H1 (cell line): ENCODE measurements around the gene MOV10L1. TPM values are rescaled to one million over a fixed set of nuclear protein-coding genes. Genes with fewer than 3 reads are reported as not detected.

Experiments
- CTCF ChIA-PET: fragments of 300-600 bp; sonication (Branson Sonifier 250); formaldehyde crosslinking; loops from one replicate; lab custom pipeline; 2021; ENCODE audit not compliant: partially characterized antibody; lab: Charles Lee
- POLR2A ChIA-PET: fragments of 300-600 bp; sonication (Branson Sonifier 250); formaldehyde crosslinking; loops from one replicate; lab custom pipeline; 2021; ENCODE audit warnings: inconsistent platforms; ENCODE audit not compliant: partially characterized antibody; lab: Charles Lee
- DNase-seq, 2 experiments: peaks; one replicate each; pipeline versions ENCODE4 v3.0.0 to v3.0.0-alpha.2; 2010 to 2022; ENCODE audit warnings: low spot score in 2 of 2, low read depth in 1 of 2, mixed read lengths in 1 of 2
- FAIRE-seq: peaks from 2 replicates; lab custom pipeline; 2011; peaks lifted over from hg19 to GRCh38; lab: Jason Lieb, UNC
- H2AFZ ChIP-seq: 2 replicates; pipeline ENCODE4 v1.8.1; 2012; ENCODE audit warnings: low read length, inconsistent platforms
- H2AK5ac ChIP-seq: 2 replicates; pipeline ENCODE4 v1.6.1; 2013; ENCODE audit warnings: low read depth, low read length
- H2BK120ac ChIP-seq: replicated peaks from 2 replicates; pipeline ENCODE3; 2013; ENCODE audit warnings: low read depth, low read length, inconsistent platforms
- H2BK12ac ChIP-seq: 2 replicates; pipeline ENCODE4 v1.6.1; 2013; ENCODE audit warnings: low read depth, low read length
- H2BK15ac ChIP-seq: 2 replicates; pipeline ENCODE4 v1.6.1; 2013; ENCODE audit warnings: low read length
- H2BK20ac ChIP-seq: 2 replicates; pipeline ENCODE4 v1.6.1; 2013; ENCODE audit warnings: low read length
- H2BK5ac ChIP-seq: 2 replicates; pipeline ENCODE4 v1.6.1; 2013; ENCODE audit warnings: low read depth, low read length
- H3K14ac ChIP-seq: 2 replicates; pipeline ENCODE4 v1.6.1; 2013; ENCODE audit warnings: inconsistent platforms; ENCODE audit not compliant: insufficient read length
- H3K18ac ChIP-seq: 2 replicates; pipeline ENCODE4 v1.6.1; 2013; ENCODE audit warnings: low read length; ENCODE audit errors: extremely low read depth
- H3K23ac ChIP-seq: 2 replicates; pipeline ENCODE4 v1.6.1; 2013; ENCODE audit warnings: inconsistent platforms; ENCODE audit not compliant: insufficient read length
- H3K23me2 ChIP-seq: 2 replicates; pipeline ENCODE4 v1.6.1; 2013; ENCODE audit warnings: low read depth, low read length
- H3K27ac ChIP-seq: 2 replicates; pipeline ENCODE4 v1.6.1; 2011; ENCODE audit warnings: low read depth, low read length, inconsistent platforms
- H3K27me3 ChIP-seq, 4 experiments: replicated peaks in 1 of 4; 1 replicate in 1 of 4; 2 replicates in 3 of 4; pipeline versions ENCODE4 v1.6.1 to v1.8.1; 2011 to 2013; ENCODE audit warnings: low read length in 3 of 4, mild to moderate bottlenecking in 3 of 4, inconsistent platforms in 2 of 4, mixed read lengths in 2 of 4, moderate library complexity in 1 of 4; ENCODE audit not compliant: control insufficient read depth in 3 of 4, insufficient read depth in 3 of 4; ENCODE audit errors: extremely low read depth in 1 of 4
- H3K36me3 ChIP-seq, 4 experiments: 2 replicates each; pipeline versions ENCODE4 v1.6.1 to v1.8.1; 2011 to 2013; ENCODE audit warnings: mild to moderate bottlenecking in 4 of 4, low read length in 3 of 4, moderate library complexity in 2 of 4, control low read depth in 1 of 4, inconsistent platforms in 1 of 4; ENCODE audit not compliant: insufficient read depth in 4 of 4, control insufficient read depth in 2 of 4
- H3K4ac ChIP-seq: replicated peaks from 2 replicates; pipeline ENCODE3; 2013; ENCODE audit warnings: low read length, low read depth, mixed read lengths, inconsistent platforms; ENCODE audit not compliant: insufficient read length
- H3K4me1 ChIP-seq, 4 experiments: replicated peaks in 1 of 4; 1 replicate in 1 of 4; 2 replicates in 3 of 4; pipeline versions ENCODE4 v1.6.1 to v1.8.1; 2011 to 2013; ENCODE audit warnings: low read length in 3 of 4, inconsistent platforms in 2 of 4, mixed read lengths in 1 of 4; ENCODE audit not compliant: insufficient read depth in 4 of 4, control insufficient read depth in 3 of 4
- H3K4me2 ChIP-seq, 2 experiments: 2 replicates each; pipeline versions ENCODE4 v1.6.1 to v1.8.1; 2011 to 2013; ENCODE audit warnings: low read depth in 2 of 2, low read length in 2 of 2, control low read depth in 1 of 2, inconsistent platforms in 1 of 2, mild to moderate bottlenecking in 1 of 2; ENCODE audit not compliant: insufficient read depth in 1 of 2
- H3K4me3 ChIP-seq, 4 experiments: fragments of 200-600, 300-600 bp in 1 of 4; sonication (generic), shearing (Covaris generic), sonication (Bioruptor Twin) in 1 of 4; 2 replicates each; pipeline versions ENCODE4 v1.5.1 to v1.8.1; 2011 to 2016; ENCODE audit warnings: low read length in 4 of 4, low read depth in 3 of 4, control low read depth in 2 of 4, inconsistent platforms in 2 of 4, mild to moderate bottlenecking in 2 of 4, mixed read lengths in 1 of 4, moderate library complexity in 1 of 4; ENCODE audit not compliant: insufficient read depth in 2 of 4; ENCODE audit errors: extremely low read depth in 1 of 4
- H3K56ac ChIP-seq: replicated peaks from 2 replicates; pipeline ENCODE3; 2013; ENCODE audit warnings: low read depth, mild to moderate bottlenecking, mixed read lengths, low read length, inconsistent platforms; ENCODE audit not compliant: insufficient read length
- H3K79me1 ChIP-seq: 2 replicates; pipeline ENCODE4 v1.6.1; 2013; ENCODE audit warnings: low read depth, low read length, control low read depth
- H3K79me2 ChIP-seq, 2 experiments: 2 replicates each; pipeline versions ENCODE4 v1.6.1 to v1.8.1; 2012 to 2013; ENCODE audit warnings: low read length in 2 of 2, mild to moderate bottlenecking in 2 of 2, inconsistent platforms in 1 of 2; ENCODE audit not compliant: insufficient read depth in 2 of 2, control insufficient read depth in 1 of 2
- H3K9ac ChIP-seq, 4 experiments: replicated peaks in 1 of 4; 1 replicate in 1 of 4; 2 replicates in 3 of 4; pipeline versions ENCODE4 v1.6.1 to v1.8.1; 2011 to 2013; ENCODE audit warnings: low read depth in 3 of 4, low read length in 3 of 4, control low read depth in 2 of 4, mild to moderate bottlenecking in 2 of 4, moderate library complexity in 2 of 4, inconsistent platforms in 1 of 4; ENCODE audit errors: extremely low read depth in 1 of 4
- H3K9me3 ChIP-seq, 2 experiments: 2 replicates each; pipeline versions ENCODE4 v1.6.1 to v1.8.1; 2012 to 2013; ENCODE audit warnings: mild to moderate bottlenecking in 2 of 2, moderate library complexity in 2 of 2, control low read depth in 1 of 2, inconsistent platforms in 1 of 2, low read depth in 1 of 2, low read length in 1 of 2, mixed read lengths in 1 of 2; ENCODE audit not compliant: insufficient read depth in 2 of 2
- H4K20me1 ChIP-seq, 2 experiments: replicated peaks in 1 of 2; 2 replicates each; pipeline versions ENCODE3 to v1.8.1; 2011 to 2013; ENCODE audit warnings: inconsistent platforms in 2 of 2, low read length in 2 of 2, mild to moderate bottlenecking in 1 of 2; ENCODE audit not compliant: insufficient read depth in 2 of 2, control insufficient read depth in 1 of 2
- H4K5ac ChIP-seq: 2 replicates; pipeline ENCODE4 v1.6.1; 2013; ENCODE audit warnings: low read length, low read depth, mixed read lengths, inconsistent platforms; ENCODE audit not compliant: insufficient read length
- H4K8ac ChIP-seq: 2 replicates; pipeline ENCODE4 v1.8.0; 2013; ENCODE audit warnings: mild to moderate bottlenecking, moderate library complexity, low read length, inconsistent platforms; ENCODE audit not compliant: insufficient read depth; ENCODE audit errors: extremely low read depth
- H4K91ac ChIP-seq: replicated peaks from 2 replicates; pipeline ENCODE3; 2013; ENCODE audit warnings: low read length, mixed read lengths, inconsistent platforms; ENCODE audit not compliant: insufficient read length
- ATF2 ChIP-seq: IDR thresholded peaks from 2 replicates; pipeline ENCODE4 v1.6.1; 2012; ENCODE audit warnings: low read length, inconsistent platforms
- BCL11A ChIP-seq, 2 experiments: IDR thresholded peaks; one replicate each; pipeline ENCODE4 v1.6.1; 2011; ENCODE audit warnings: low read depth in 2 of 2, low read length in 2 of 2, mild to moderate bottlenecking in 2 of 2
- CBX8 ChIP-seq: fragments of 300-800, 300-1000 bp; sonication (generic); IDR thresholded peaks from 2 replicates; pipeline ENCODE4 v1.7.1; 2016; ENCODE audit warnings: low read depth, low read length, borderline replicate concordance
- JUN ChIP-seq: IDR thresholded peaks from 2 replicates; pipeline ENCODE4 v1.6.1; 2011; ENCODE audit warnings: low read depth, mild to moderate bottlenecking, improper control_type of control experiment, low read length
- JUND ChIP-seq: IDR thresholded peaks from 2 replicates; pipeline ENCODE4 v1.6.1; 2011; ENCODE audit warnings: mild to moderate bottlenecking, improper control_type of control experiment, low read length
- MAFK ChIP-seq: IDR thresholded peaks from 2 replicates; pipeline ENCODE4 v1.6.1; 2012; ENCODE audit warnings: low read depth, mild to moderate bottlenecking, improper control_type of control experiment, low read length
- RNF2 ChIP-seq: fragments of 200-900, 300-1000 bp; sonication (generic); IDR thresholded peaks from 2 replicates; pipeline ENCODE4 v1.7.1; 2016; ENCODE audit warnings: borderline replicate concordance, low read depth, mild to moderate bottlenecking, antibody characterized with exemption, low read length; ENCODE audit not compliant: poor library complexity, severe bottlenecking; ENCODE audit errors: missing control alignments
- SIRT6 ChIP-seq: IDR thresholded peaks from one replicate; pipeline ENCODE4 v1.7.1; 2012; ENCODE audit warnings: low read length, inconsistent platforms
- SUZ12 ChIP-seq: fragments of 200-600 bp; sonication (generic); IDR thresholded peaks from 2 replicates; pipeline ENCODE4 v1.6.1; 2012; ENCODE audit warnings: mild to moderate bottlenecking, inconsistent platforms, low read length, moderate library complexity, mixed read lengths
- TCF12 ChIP-seq: IDR thresholded peaks from 2 replicates; pipeline ENCODE4 v1.6.1; 2011; ENCODE audit warnings: low read depth, mild to moderate bottlenecking, low read length
- USF2 ChIP-seq: IDR thresholded peaks from 2 replicates; pipeline ENCODE4 v1.6.1; 2011; ENCODE audit warnings: low read length, improper control_type of control experiment
- WGBS, 2 experiments: shearing (Covaris generic) in 1 of 2; methylation state at CpG; one replicate each; pipeline versions ENCODE4 v1.1.6 to v1.1.7; 2013 to 2015; ENCODE audit warnings: low lambda C conversion rate in 2 of 2, mixed read lengths in 2 of 2, inconsistent platforms in 1 of 2, low coverage in 1 of 2, missing lambda C conversion rate in 1 of 2; ENCODE audit not compliant: insufficient replicate concordance in 2 of 2, insufficient coverage in 1 of 2, insufficient read length in 1 of 2; ENCODE audit errors: extremely low coverage in 1 of 2, missing lambda C conversion rate in 1 of 2; 5-methylcytosine and 5-hydroxymethylcytosine counted together
- polyA plus RNA-seq, 7 experiments: library from polyadenylated mRNA; depleted of rRNA in 3 of 7; stranded (reverse) in 5 of 7; unstranded in 2 of 7; fragments of >200 nt in 5 of 7; fragments of 200-250 nt in 2 of 7; gene quantifications; 1 replicate in 5 of 7; 2 replicates in 1 of 7; 4 replicates in 1 of 7; pipeline versions ENCODE4 v1.2.1 to v1.2.3, GENCODE V29; 2011 to 2013; ENCODE audit warnings: missing spikeins in 2 of 7, mixed read lengths in 2 of 7
- total RNA-seq: library from RNA; stranded (reverse); fragmentation: NEBNext Ultra II Directional; extraction: Animal tissue kit (Norgen Biotek cat#: 25700); gene quantifications from 2 replicates; pipeline ENCODE4 v1.2.1, GENCODE V29; 2021

MOV10L1 gene
- total and polyA plus RNA-seq, 2 of the 8 experiments (the other 6 are each of a cell fraction or from before 2014, with no cell fraction given) = 0.32 TPM; not detected in 1

- 90% methylated on average over 7 of the region's 7 CpGs; no CpG with 5 or more reads in 1 of the 2 experiments for WGBS, 2 experiments
- H3K23me2 ChIP-seq = no peaks in the 10 kb centered on the region
- no peak for FAIRE-seq
- no peak overlapping the region for H3K56ac ChIP-seq
- CTCF ChIA-PET = interaction anchor here (1.3 kb wide), 1 partner anchor 11 kb away, joined by 4 read pairs; no protein-coding TSS in a partner anchor
- no peak overlapping the region for H3K14ac ChIP-seq
- no peak overlapping the region for H3K27ac ChIP-seq
- H3K4me2 ChIP-seq = no peak overlapping the region
- POLR2A ChIA-PET = no interaction called here
- no peak overlapping the region for H4K5ac ChIP-seq
- H3K27me3 ChIP-seq = no peaks in the 10 kb centered on the region
- DNase-seq = no peak
- H4K8ac ChIP-seq = no peak overlapping the region
- no peak overlapping the region for H2AFZ ChIP-seq
- H4K91ac ChIP-seq = no peak overlapping the region
- H3K4me3 ChIP-seq = no peak overlapping the region
- H2AK5ac ChIP-seq = no peak overlapping the region
- no peak overlapping the region for H3K18ac ChIP-seq
- no peak overlapping the region for H3K23ac ChIP-seq
- no peaks in the 10 kb centered on the region for H4K20me1 ChIP-seq
- H3K4ac ChIP-seq = no peak overlapping the region
- H2BK12ac ChIP-seq = no peak overlapping the region
- H3K9me3 ChIP-seq = peaks cover 5 to 7% of the 10 kb centered on the region in 2 experiments; a peak in 2 of 4 replicates
- H3K79me2 ChIP-seq = no peaks in the 10 kb centered on the region
- no peaks in the 10 kb centered on the region for H3K36me3 ChIP-seq
- no peak overlapping the region for H2BK120ac ChIP-seq
- H3K4me1 ChIP-seq = no peaks in the 10 kb centered on the region
- no peak overlapping the region for H2BK5ac ChIP-seq
- no peak overlapping the region for H3K9ac ChIP-seq
- H2BK20ac ChIP-seq = no peak overlapping the region
- no peak overlapping the region for H2BK15ac ChIP-seq
- H3K79me1 ChIP-seq = no peaks in the 10 kb centered on the region
- TF ChIP-seq SIRT6 = no peak
- no peak for TF ChIP-seq BCL11A (IDR thresholded peaks at IDR 0.05; ENCODE audit: low read depth in 2 of 2, low read length in 2 of 2)
- TF ChIP-seq SUZ12 = no peak
- no peak for TF ChIP-seq RNF2
- no peak for TF ChIP-seq JUND
- TF ChIP-seq MAFK = no peak
- TF ChIP-seq CBX8 = no peak
- no peak for TF ChIP-seq USF2
- no peak for TF ChIP-seq ATF2
- no peak for TF ChIP-seq TCF12
- TF ChIP-seq JUN = no peak
Measured at GRCh38 chr22:50040717-50041116, 49.1 kb upstream of the MOV10L1 start.
